Mesenchymal stem cell (in vitro differentiated cells and primary cell): ENCODE measurements around the gene CCL3.
"Not testable (repeated sequence)": the region's sequence is repeated elsewhere in the genome, so short reads cannot be mapped to it uniquely, and the experiment has no call there.

Experiments
- DNase-seq: peaks from one replicate; pipeline ENCODE4 v3.0.0-alpha.2; 2013
- H2AFZ ChIP-seq: one replicate; pipeline ENCODE4 v1.6.1; 2013; ENCODE audit warnings: low read depth, mild to moderate bottlenecking, control low read depth, inconsistent platforms, low read length, moderate library complexity
- H2AK5ac ChIP-seq: 2 replicates; pipeline ENCODE4 v1.6.1; 2013; ENCODE audit warnings: low read length, moderate library complexity, mild to moderate bottlenecking, inconsistent platforms; ENCODE audit not compliant: severe bottlenecking
- H2BK120ac ChIP-seq: one replicate; pipeline ENCODE4 v1.6.1; 2013; ENCODE audit warnings: low read depth, mild to moderate bottlenecking, inconsistent platforms, low read length, moderate library complexity
- H2BK12ac ChIP-seq, 2 experiments: one replicate each; pipeline ENCODE4 v1.6.1; 2013; ENCODE audit warnings: inconsistent platforms in 2 of 2, low read length in 2 of 2, mild to moderate bottlenecking in 2 of 2, moderate library complexity in 2 of 2, control low read depth in 1 of 2
- H2BK15ac ChIP-seq: one replicate; pipeline ENCODE4 v1.6.1; 2013; ENCODE audit warnings: mild to moderate bottlenecking, low read depth, inconsistent platforms; ENCODE audit not compliant: poor library complexity, severe bottlenecking
- H2BK5ac ChIP-seq: 2 replicates; pipeline ENCODE4 v1.6.1; 2013; ENCODE audit warnings: low read depth, mild to moderate bottlenecking, low read length, control low read depth, inconsistent platforms; ENCODE audit not compliant: poor library complexity, severe bottlenecking
- H3K14ac ChIP-seq, 2 experiments: one replicate each; pipeline ENCODE4 v1.6.1; 2013; ENCODE audit warnings: inconsistent platforms in 2 of 2, low read length in 2 of 2, control low read depth in 1 of 2, mild to moderate bottlenecking in 1 of 2, moderate library complexity in 1 of 2
- H3K18ac ChIP-seq, 2 experiments: one replicate each; pipeline ENCODE4 v1.6.1; 2013; ENCODE audit warnings: inconsistent platforms in 2 of 2, low read length in 2 of 2, control low read depth in 1 of 2, low read depth in 1 of 2, mild to moderate bottlenecking in 1 of 2
- H3K23ac ChIP-seq, 2 experiments: one replicate each; pipeline ENCODE4 v1.6.1; 2013; ENCODE audit warnings: inconsistent platforms in 2 of 2, low read length in 2 of 2, mild to moderate bottlenecking in 2 of 2, moderate library complexity in 2 of 2, control low read depth in 1 of 2
- H3K27ac ChIP-seq: 2 replicates; pipeline ENCODE4 v1.5.1; 2013; ENCODE audit warnings: mild to moderate bottlenecking, moderate library complexity, low read length, control low read depth, inconsistent platforms; ENCODE audit not compliant: poor library complexity, severe bottlenecking
- H3K27me3 ChIP-seq, 2 experiments: 2 replicates each; pipeline versions ENCODE4 v1.6.1 to v1.7.0; 2013; ENCODE audit warnings: low read length in 2 of 2, mild to moderate bottlenecking in 2 of 2, moderate library complexity in 2 of 2, control low read depth in 1 of 2, inconsistent platforms in 1 of 2; ENCODE audit not compliant: control insufficient read depth in 1 of 2, insufficient read depth in 1 of 2
- H3K36me3 ChIP-seq, 2 experiments: 2 replicates each; pipeline versions ENCODE4 v1.6.1 to v1.7.0; 2013; ENCODE audit warnings: low read length in 2 of 2, control low read depth in 1 of 2, inconsistent platforms in 1 of 2, low read depth in 1 of 2, mild to moderate bottlenecking in 1 of 2; ENCODE audit not compliant: insufficient read depth in 2 of 2, control insufficient read depth in 1 of 2
- H3K4ac ChIP-seq, 2 experiments: one replicate each; pipeline ENCODE4 v1.6.1; 2013; ENCODE audit warnings: inconsistent platforms in 2 of 2, low read length in 2 of 2, mild to moderate bottlenecking in 2 of 2, moderate library complexity in 2 of 2, control low read depth in 1 of 2, low read depth in 1 of 2
- H3K4me1 ChIP-seq: 2 replicates; pipeline ENCODE4 v1.6.1; 2013; ENCODE audit warnings: low read depth, low read length, control low read depth; ENCODE audit not compliant: control insufficient read depth, insufficient read depth
- H3K4me2 ChIP-seq: 2 replicates; pipeline ENCODE4 v1.6.1; 2013; ENCODE audit warnings: low read length, mild to moderate bottlenecking, inconsistent platforms; ENCODE audit not compliant: poor library complexity, severe bottlenecking
- H3K4me3 ChIP-seq, 2 experiments: 2 replicates each; pipeline versions ENCODE4 v1.5.1 to v1.7.0; 2013; ENCODE audit warnings: low read length in 2 of 2, mild to moderate bottlenecking in 2 of 2, control low read depth in 1 of 2, low read depth in 1 of 2; ENCODE audit not compliant: insufficient read depth in 1 of 2
- H3K79me1 ChIP-seq: replicated peaks from 2 replicates; pipeline ENCODE4 v1.6.1; 2013; ENCODE audit warnings: mild to moderate bottlenecking, control low read depth, low read length, inconsistent platforms; ENCODE audit not compliant: poor library complexity, severe bottlenecking
- H3K9ac ChIP-seq: 2 replicates; pipeline ENCODE4 v1.7.0; 2013; ENCODE audit warnings: mild to moderate bottlenecking, low read length, moderate library complexity
- H3K9me3 ChIP-seq: 2 replicates; pipeline ENCODE4 v1.7.0; 2013; ENCODE audit warnings: mild to moderate bottlenecking, low read length; ENCODE audit not compliant: control insufficient read depth
- H4K8ac ChIP-seq: one replicate; pipeline ENCODE4 v1.6.1; 2013; ENCODE audit warnings: inconsistent platforms, mild to moderate bottlenecking, low read length, moderate library complexity
- H4K91ac ChIP-seq: one replicate; pipeline ENCODE4 v1.6.1; 2013; ENCODE audit warnings: mild to moderate bottlenecking, low read length, inconsistent platforms
- WGBS: methylation state at CpG from one replicate; pipeline ENCODE4 v1.1.7; 2013; ENCODE audit warnings: mixed read lengths; 5-methylcytosine and 5-hydroxymethylcytosine counted together

Gene CCL3

DNA sequence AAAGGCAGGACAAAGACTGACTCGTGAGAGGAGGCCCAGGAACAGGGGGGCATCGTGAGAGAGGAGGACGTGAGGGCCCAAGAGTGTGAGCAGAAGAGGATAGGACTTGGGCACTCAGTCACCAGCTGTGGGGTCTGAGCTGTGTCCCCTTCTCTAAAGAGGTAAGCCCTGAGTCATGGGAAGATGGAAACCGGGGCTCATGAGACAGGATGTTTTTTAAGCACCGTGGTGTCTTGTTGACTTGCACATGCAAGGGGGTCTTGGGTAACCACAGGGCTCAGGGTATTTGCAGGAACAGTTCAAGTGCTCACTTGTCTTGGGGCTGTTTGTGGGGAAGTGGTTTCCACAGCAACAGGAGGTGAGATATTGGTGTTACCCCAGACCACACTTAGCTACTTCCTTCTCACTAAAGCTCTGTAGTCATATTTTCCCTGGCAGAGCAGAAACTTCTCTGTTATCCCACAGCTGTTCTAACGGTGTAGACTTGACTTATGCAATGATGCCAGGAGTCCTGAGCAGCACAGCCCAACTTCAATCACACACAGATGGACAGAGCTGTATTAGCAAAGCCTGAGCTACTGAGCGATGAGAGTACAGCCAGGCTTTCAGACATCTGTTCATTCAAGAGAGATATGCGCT is 7.3 kb downstream of the CCL3 start:
- H4K8ac ChIP-seq, H3K27me3 ChIP-seq, H2BK12ac ChIP-seq, H2BK5ac ChIP-seq, H4K91ac ChIP-seq, H3K9me3 ChIP-seq, H3K18ac ChIP-seq, H3K36me3 ChIP-seq, H3K27ac ChIP-seq, H3K4me1 ChIP-seq, H3K4me3 ChIP-seq, H2AK5ac ChIP-seq, H2BK15ac ChIP-seq, H3K23ac ChIP-seq, H3K9ac ChIP-seq, H3K4ac ChIP-seq, H2BK120ac ChIP-seq, H3K14ac ChIP-seq, H3K4me2 ChIP-seq, H2AFZ ChIP-seq, H3K79me1 ChIP-seq: not testable (repeated sequence)
- 69% methylated on average over 4 of the region's 8 CpGs for WGBS
- peak; percentile 21 for DNase-seq

DNA sequence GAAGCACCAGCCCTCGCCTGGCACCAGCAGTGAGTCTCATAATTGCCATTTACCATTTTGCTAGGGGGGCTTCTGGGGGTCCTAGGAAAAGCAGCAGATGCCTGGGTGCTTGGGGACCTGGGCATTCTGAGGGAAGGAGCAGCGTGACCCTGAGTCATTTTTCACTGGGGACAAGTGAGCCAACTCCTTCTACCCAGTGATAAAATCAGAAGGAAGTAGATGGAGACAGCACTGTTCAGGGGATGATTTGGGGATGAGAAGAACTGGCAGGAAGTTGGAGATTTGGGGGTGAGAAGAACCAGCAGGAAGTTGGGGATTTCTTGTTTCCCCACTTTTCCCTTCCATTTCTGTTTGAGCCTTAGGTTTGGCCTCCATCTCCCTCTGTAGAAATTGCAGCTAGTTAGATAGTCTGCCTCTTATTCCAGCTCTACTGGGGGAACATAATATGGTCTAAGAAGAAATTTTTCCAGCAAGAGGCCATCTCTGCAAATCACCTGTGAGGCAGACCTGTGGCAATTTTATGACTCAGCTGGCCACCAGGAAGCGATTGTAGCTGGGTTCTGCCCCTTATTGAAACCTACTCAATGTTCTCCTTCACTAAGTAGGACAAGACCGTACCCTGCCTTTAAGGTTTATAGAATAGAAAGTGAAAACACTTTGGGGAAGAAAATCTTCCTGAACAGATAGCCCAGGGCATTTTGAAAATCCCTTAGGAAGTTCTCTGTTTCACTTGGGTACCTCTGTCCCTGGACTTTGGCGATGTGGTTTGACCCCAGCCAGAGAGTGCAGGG is 8.1 kb downstream of the CCL3 start:
- not testable (repeated sequence) for H4K8ac ChIP-seq, H3K14ac ChIP-seq, H3K4ac ChIP-seq, H2BK5ac ChIP-seq, H2BK15ac ChIP-seq, DNase-seq, H3K9me3 ChIP-seq, H3K4me1 ChIP-seq, H3K18ac ChIP-seq, H3K27me3 ChIP-seq, H3K27ac ChIP-seq, H3K9ac ChIP-seq, H3K36me3 ChIP-seq, H4K91ac ChIP-seq, H3K4me2 ChIP-seq, H3K23ac ChIP-seq, H2AFZ ChIP-seq, H3K79me1 ChIP-seq, H3K4me3 ChIP-seq, H2BK12ac ChIP-seq, H2BK120ac ChIP-seq, H2AK5ac ChIP-seq
- 66% methylated on average over 3 of the region's 5 CpGs for WGBS

DNA sequence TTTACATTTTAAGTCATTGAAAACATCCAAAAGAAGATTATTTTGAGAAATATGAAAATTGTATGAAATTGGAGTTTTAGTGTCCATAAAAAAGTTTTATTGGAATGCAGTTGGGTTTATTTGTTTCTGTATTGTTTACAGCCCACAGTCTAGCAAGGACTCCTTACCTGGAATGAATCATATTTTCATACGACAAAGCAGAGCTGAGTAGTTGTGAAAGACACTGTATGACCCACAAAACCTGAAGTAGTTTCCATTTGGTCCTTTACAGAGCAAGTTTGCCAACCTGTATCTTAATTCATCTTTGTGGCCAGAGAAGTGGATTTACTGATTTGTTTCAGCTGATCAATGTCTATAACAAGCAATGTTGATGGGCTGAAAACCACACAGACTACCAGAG is 15.6 kb downstream of the CCL3 start:
- Histone ChIP-seq H3K4me2 (no peak overlapping the region), H4K8ac (no peak overlapping the region), H2BK120ac (no peak overlapping the region), H3K4me3 (no peak overlapping the region), H3K9me3 (peaks cover 10% of the 10 kb centered on the region), H4K91ac (no peak overlapping the region), H3K4ac (no peak overlapping the region), H2AFZ (no peak overlapping the region), H3K27ac (no peak overlapping the region), H2BK15ac (no peak overlapping the region), H2BK12ac (no peak overlapping the region), H3K18ac (no peak overlapping the region), H2AK5ac (no peak overlapping the region), H3K79me1 (no peaks in the 10 kb centered on the region), H3K23ac (no peak overlapping the region), H3K4me1 (no peaks in the 10 kb centered on the region), H3K36me3 (no peaks in the 10 kb centered on the region), H2BK5ac (no peak overlapping the region), H3K14ac (no peak overlapping the region), H3K27me3 (peaks cover 11 to 29% of the 10 kb centered on the region in 2 experiments), H3K9ac (no peak overlapping the region)
- no peak for DNase-seq
- 100% methylated on average over 1 of the region's 1 CpG for WGBS

DNA sequence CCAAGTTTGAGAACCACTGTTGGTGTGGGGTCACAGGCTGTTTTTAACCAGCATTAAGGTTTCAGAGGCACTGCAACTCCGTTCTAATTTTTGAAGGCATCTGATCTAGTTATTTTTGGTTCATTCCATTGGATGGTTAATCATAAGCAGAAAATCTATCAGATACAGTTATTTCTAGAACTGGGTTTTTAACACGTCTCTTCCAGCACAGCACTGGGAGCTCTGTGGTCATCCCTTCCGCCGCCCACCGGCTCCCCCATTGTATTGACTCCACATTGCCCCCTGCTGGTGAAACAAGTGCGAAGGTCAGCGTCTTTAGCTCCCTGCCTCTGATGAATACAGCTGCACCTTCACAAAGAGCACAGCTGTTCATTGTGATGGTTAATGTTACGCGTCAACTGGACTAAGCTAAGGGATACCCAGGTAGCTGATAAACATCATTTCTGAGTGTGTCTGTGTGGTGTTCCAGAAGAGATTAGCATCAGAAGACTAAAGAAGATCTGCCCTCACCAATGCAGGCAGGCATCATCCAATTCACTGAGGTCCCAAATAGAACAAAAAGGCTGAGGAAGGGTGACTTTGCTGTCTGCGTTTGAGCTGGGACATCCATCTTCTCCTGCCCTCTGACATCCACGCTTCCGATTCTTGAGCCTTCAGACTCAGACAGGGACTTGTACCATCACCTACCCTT is 17.4 kb downstream of the CCL3 start:
- Histone ChIP-seq H3K4me1 (no peaks in the 10 kb centered on the region), H3K9me3 (peaks cover 10% of the 10 kb centered on the region)
- 41% methylated on average over 11 of the region's 12 CpGs for WGBS

More for the DNA sequence above, 17.4 kb downstream of the CCL3 start:
- Histone ChIP-seq H3K4me2 (no peak overlapping the region), H3K4ac (no peak overlapping the region), H3K4me3 (no peak overlapping the region), H3K14ac (no peak overlapping the region), H3K36me3 (no peaks in the 10 kb centered on the region), H3K9ac (no peak overlapping the region), H2AFZ (no peak overlapping the region), H3K27ac (no peak overlapping the region), H2BK15ac (no peak overlapping the region), H2BK12ac (no peak overlapping the region), H2AK5ac (no peak overlapping the region), H3K23ac (no peak overlapping the region), H2BK120ac (no peak overlapping the region), H4K91ac (no peak overlapping the region), H2BK5ac (no peak overlapping the region), H3K18ac (no peak overlapping the region), H4K8ac (no peak overlapping the region), H3K79me1 (no peaks in the 10 kb centered on the region), H3K27me3 (peaks cover 8 to 29% of the 10 kb centered on the region in 2 experiments)
- DNase-seq = peak; percentile 33
